A673 (cell line): ENCODE data around the gene IGSF21.

Experiments used
- CTCF ChIP-seq: fragments of 300-800, 200-600 bp; sonication (generic); conservative IDR thresholded peaks from 2 replicates; pipeline ENCODE4 v1.5.1; 2017; ENCODE audit warnings: low read depth, mild to moderate bottlenecking, antibody characterized with exemption, low read length, moderate library complexity, mixed read lengths
- EZH2 ChIP-seq: fragments of 200-600 bp; sonication (generic); IDR thresholded peaks from 2 replicates; pipeline ENCODE4 v1.6.1; 2017; ENCODE audit warnings: borderline replicate concordance, low read depth, mild to moderate bottlenecking, mixed read lengths, antibody characterized with exemption, low read length; ENCODE audit not compliant: poor library complexity, severe bottlenecking

DNA sequence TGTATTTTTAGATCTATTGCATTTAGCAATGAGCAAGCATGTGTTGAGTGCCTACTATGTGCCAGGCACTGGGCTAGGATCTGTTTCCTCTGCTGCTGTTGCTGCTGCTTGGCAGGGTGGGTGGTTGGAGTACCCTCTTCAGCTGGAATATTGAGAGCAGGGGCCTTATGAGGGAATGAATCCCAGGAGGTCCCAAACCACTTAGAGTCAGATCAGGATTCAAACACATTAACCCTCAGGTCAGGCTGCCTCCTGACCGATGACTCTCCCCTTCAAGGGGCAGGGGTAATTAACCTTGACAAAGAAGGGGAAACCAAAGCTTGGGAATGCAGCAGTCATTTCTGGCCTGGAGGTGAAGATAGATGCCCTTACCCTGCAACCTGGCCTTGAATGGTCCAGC, 138.0 kb downstream of the IGSF21 start:
- TF ChIP-seq CTCF (no peak), EZH2 (no peak)
